HG02571 (cell line): ENCODE measurements around the gene APOA4.

Experiments
- ATAC-seq: cut with Tn5 transposase; IDR thresholded peaks from one replicate; pipeline ENCODE4 v1.9.1; 2021; ENCODE audit warnings: mild to moderate bottlenecking, moderate library complexity; ENCODE audit not compliant: unreplicated experiment

Gene APOA4

GRCh38 chr11:116778556-116778955 lies 44.5 kb downstream of the APOA4 start:
- ATAC-seq, result no peak

- no peak for ATAC-seq
Measured at GRCh38 chr11:116777056-116777455, 46.0 kb downstream of the APOA4 start.

- ATAC-seq, result no peak
Measured at GRCh38 chr11:116776522-116776984, 46.6 kb downstream of the APOA4 start.

- ATAC-seq, result no peak
Measured at GRCh38 chr11:116775975-116776374, 47.1 kb downstream of the APOA4 start.

- ATAC-seq, result no peak
Measured at GRCh38 chr11:116774661-116775060, 48.4 kb downstream of the APOA4 start.

- peak; percentile 32 for ATAC-seq
Measured at GRCh38 chr11:116773203-116774097, 49.7 kb downstream of the APOA4 start.

- peak; percentile 84 for ATAC-seq
Measured at GRCh38 chr11:116772443-116773202, 50.5 kb downstream of the APOA4 start, which contains the start of gene BUD13. Gene BUD13, minus strand, starts transcription at chr11:116772987. Its CDS starts 23 bp downstream, at chr11:116772964.

- ATAC-seq, result no peak
Measured at GRCh38 chr11:116771935-116772334, 51.2 kb downstream of the APOA4 start.
